Heart right ventricle (tissue), 16 donors: Measurements from ENCODE around the gene PHLPP1. TPM values are rescaled to one million over a fixed set of nuclear protein-coding genes. Genes with fewer than 3 reads are reported as not detected.

Source experiments
- ATAC-seq, 8 donors: fragments of 200-7000 bp; cut with Tn5 transposase; one replicate each; pipeline ENCODE4 v1.9.1; 2020; ENCODE audit warnings: mild to moderate bottlenecking in 8 of 8, moderate library complexity in 8 of 8, moderate number of reproducible peaks in 1 of 8
- DNase-seq, 2 donors: peaks; one replicate each; pipeline ENCODE4 v3.0.0-alpha.2; 2020
- H3K27ac ChIP-seq, 10 donors: fragments of 200-600 bp; sonication (generic) in 2 of 10; one replicate each; pipeline versions ENCODE4 v1.5.0 to v1.8.0; 2020 to 2022; ENCODE audit warnings: mild to moderate bottlenecking in 3 of 10
- H3K27me3 ChIP-seq, 7 donors: fragments of 200-600 bp; one replicate each; pipeline ENCODE4 v1.8.0; 2021 to 2022; ENCODE audit warnings: mild to moderate bottlenecking in 2 of 7
- H3K36me3 ChIP-seq, 9 donors: fragments of 200-600 bp; sonication (generic) in 1 of 9; one replicate each; pipeline versions ENCODE4 v1.5.0 to v1.8.0; 2020 to 2022; ENCODE audit warnings: mild to moderate bottlenecking in 2 of 9
- H3K4me1 ChIP-seq, 9 donors: fragments of 200-600 bp; sonication (generic) in 1 of 9; one replicate each; pipeline versions ENCODE4 v1.5.0 to v1.8.0; 2020 to 2022; ENCODE audit warnings: mild to moderate bottlenecking in 4 of 9
- H3K4me3 ChIP-seq, 10 donors: fragments of 200-600 bp; sonication (generic) in 2 of 10; one replicate each; pipeline versions ENCODE4 v1.5.0 to v1.8.0; 2020 to 2022; ENCODE audit warnings: mild to moderate bottlenecking in 7 of 10, moderate library complexity in 2 of 10
- H3K9me3 ChIP-seq, 11 donors: fragments of 200-600 bp in 10 of 11; sonication (generic) in 2 of 11; one replicate each; pipeline versions ENCODE4 v1.5.0 to v1.8.0; 2013 to 2022; ENCODE audit warnings: mild to moderate bottlenecking in 2 of 11, control low read depth in 1 of 11, moderate library complexity in 1 of 11
- WGBS, 2 donors: extraction: QIAGEN DNeasy Blood & Tissue Kit; methylation state at CpG; one replicate each; pipeline ENCODE4 v1.1.7; 2013; ENCODE audit warnings: inconsistent platforms in 1 of 2; 5-methylcytosine and 5-hydroxymethylcytosine counted together
- intact Hi-C, 10 donors: fragments of 100-400 bp; cut with DNase I; formaldehyde crosslinking; loops; one replicate each; pipeline versions ENCODE4 v1.11.1 to v1.14.2; 2022
- polyA plus RNA-seq, 2 donors: library from polyadenylated mRNA; stranded (reverse); fragments of 200-250 nt; gene quantifications; one replicate each; pipeline ENCODE4 v1.2.3, GENCODE V29; 2013
- total RNA-seq, 10 donors: library from RNA; stranded (reverse); fragmentation: NEBNext Ultra II Directional in 3 of 10; extraction: Animal tissue kit (Norgen Biotek cat#: 25700) in 3 of 10; gene quantifications; one replicate each; pipeline versions ENCODE4 v1.2.1 to v1.2.4, GENCODE V29; 2021 to 2023
- TF ChIP-seq, protein P1 (sequence below), 9 donors: fragments of 200-600 bp; sonication (generic) in 2 of 9; IDR thresholded peaks; one replicate each; pipeline versions ENCODE4 v1.5.0 to v1.8.0; 2021 to 2022; ENCODE audit warnings: antibody characterized with exemption in 9 of 9, mild to moderate bottlenecking in 5 of 9, moderate library complexity in 1 of 9
- donor health status: Arrhythmogenic right ventricular cardiomyopathy.
- donor health status: ischemic (EF 13 %, LVEDD 7.1; RV severe dilation, severe dysfunction).
- donor health status: healthy with polysubstance abuse.
- donor health status: DM: no; HTN: yes; CAD: no.
- donor health status: DM: no; HTN: no; CAD: no.
- donor health status: ischemic (EF 25% LVEDD 6.9; RV normal size, moderate dysfunction).
- donor health status: ischemic (EF 25% LVEDD 5.7; RV mildly dilated, moderate dysfunction).
- donor health status: healthy.
- donor health status: DM: yes; HTN: yes; CAD: no.
- donor health status: Ischemic cardiomyopathy.
- donor health status: ischemic (EF 35%, LVEDD 5.7; RV mildly dilated, moderate dysfunction).
- donor health status: nonischemic (EF 11% LVEDD 7.7; RV severe dilation, severe dysfunction).
- donor health status: DM: yes; HTN: yes; CAD: no.
- donor health status: PGD.
- donor health status: ischemic (EF 29% LVEDD 5.4; RV normal size, mild dysfunction).
- donor health status: nonischemic (EF 23%, LVEDD 6.1; RV moderate dilation, normal function).

Gene PHLPP1
- total and polyA plus RNA-seq, 12 donors, result 1.8 to 10.7 (median 8.0) TPM

GRCh38 chr18:62952807-62953206 is 237.5 kb downstream of the PHLPP1 start:
- 71 to 93% methylated on average over 4 of the region's 4 CpGs for WGBS, 2 donors
- Histone ChIP-seq H3K4me1 (peaks cover 0 to 23% (median 8%) of the 10 kb centered on the region in 9 donors), H3K27ac (no peak overlapping the region), H3K4me3 (no peak overlapping the region), H3K36me3 (peaks cover 0 to 8% (median 0%) of the 10 kb centered on the region in 9 donors), H3K27me3 (no peaks in the 10 kb centered on the region), H3K9me3 (no peaks in the 10 kb centered on the region)
- TF ChIP-seq, protein P1, sequence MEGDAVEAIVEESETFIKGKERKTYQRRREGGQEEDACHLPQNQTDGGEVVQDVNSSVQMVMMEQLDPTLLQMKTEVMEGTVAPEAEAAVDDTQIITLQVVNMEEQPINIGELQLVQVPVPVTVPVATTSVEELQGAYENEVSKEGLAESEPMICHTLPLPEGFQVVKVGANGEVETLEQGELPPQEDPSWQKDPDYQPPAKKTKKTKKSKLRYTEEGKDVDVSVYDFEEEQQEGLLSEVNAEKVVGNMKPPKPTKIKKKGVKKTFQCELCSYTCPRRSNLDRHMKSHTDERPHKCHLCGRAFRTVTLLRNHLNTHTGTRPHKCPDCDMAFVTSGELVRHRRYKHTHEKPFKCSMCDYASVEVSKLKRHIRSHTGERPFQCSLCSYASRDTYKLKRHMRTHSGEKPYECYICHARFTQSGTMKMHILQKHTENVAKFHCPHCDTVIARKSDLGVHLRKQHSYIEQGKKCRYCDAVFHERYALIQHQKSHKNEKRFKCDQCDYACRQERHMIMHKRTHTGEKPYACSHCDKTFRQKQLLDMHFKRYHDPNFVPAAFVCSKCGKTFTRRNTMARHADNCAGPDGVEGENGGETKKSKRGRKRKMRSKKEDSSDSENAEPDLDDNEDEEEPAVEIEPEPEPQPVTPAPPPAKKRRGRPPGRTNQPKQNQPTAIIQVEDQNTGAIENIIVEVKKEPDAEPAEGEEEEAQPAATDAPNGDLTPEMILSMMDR (IDR thresholded peaks at IDR 0.05), result no peak
- ATAC-seq (no peak), DNase-seq (no peak)
- intact Hi-C loops, result loop anchor here in 1 of 10 donors (10.0 kb wide), 1 partner anchor 158 kb away; no protein-coding TSS in a partner anchor

- peak in 1 of 8 donors; percentile 29 for ATAC-seq
- H3K9me3 ChIP-seq, result no peaks in the 10 kb centered on the region
- no peaks in the 10 kb centered on the region for H3K27me3 ChIP-seq
- TF ChIP-seq, protein P1 (IDR thresholded peaks at IDR 0.05), result no peak
- peaks cover 0 to 12% (median 0%) of the 10 kb centered on the region in 9 donors for H3K36me3 ChIP-seq
- DNase-seq, result no peak
- intact Hi-C loops, result loop anchor here in 1 of 10 donors (10.0 kb wide), 1 partner anchor 159 kb away; no protein-coding TSS in a partner anchor
- peak overlapping the region in 2 of 10 donors; percentile 2 to 32 for H3K27ac ChIP-seq
- WGBS, 2 donors, result 41 to 62% methylated on average over 2 of the region's 2 CpGs
- peaks cover 0 to 23% (median 8%) of the 10 kb centered on the region in 9 donors for H3K4me1 ChIP-seq
- no peak overlapping the region for H3K4me3 ChIP-seq
These were observed 238.3 kb downstream of the PHLPP1 start for GRCh38 chr18:62953663-62954062.

GRCh38 chr18:62954366-62954765 is 239.0 kb downstream of the PHLPP1 start:
- peak overlapping the region in 2 of 10 donors; percentile 2 to 32 for H3K27ac ChIP-seq
- H3K27me3 ChIP-seq, result no peaks in the 10 kb centered on the region
- WGBS, 2 donors, result 61 to 69% methylated on average over 2 of the region's 2 CpGs
- intact Hi-C loops, result loop anchor here in 1 of 10 donors (10.0 kb wide), 1 partner anchor 160 kb away; no protein-coding TSS in a partner anchor
- H3K4me3 ChIP-seq, result no peak overlapping the region
- peaks cover 0 to 19% (median 0%) of the 10 kb centered on the region in 9 donors for H3K36me3 ChIP-seq
- H3K9me3 ChIP-seq, result no peaks in the 10 kb centered on the region
- peaks cover 0 to 23% (median 8%) of the 10 kb centered on the region in 9 donors for H3K4me1 ChIP-seq
- ATAC-seq (no peak), DNase-seq (no peak)
- TF ChIP-seq, protein P1 (IDR thresholded peaks at IDR 0.05), result no peak

DNA sequence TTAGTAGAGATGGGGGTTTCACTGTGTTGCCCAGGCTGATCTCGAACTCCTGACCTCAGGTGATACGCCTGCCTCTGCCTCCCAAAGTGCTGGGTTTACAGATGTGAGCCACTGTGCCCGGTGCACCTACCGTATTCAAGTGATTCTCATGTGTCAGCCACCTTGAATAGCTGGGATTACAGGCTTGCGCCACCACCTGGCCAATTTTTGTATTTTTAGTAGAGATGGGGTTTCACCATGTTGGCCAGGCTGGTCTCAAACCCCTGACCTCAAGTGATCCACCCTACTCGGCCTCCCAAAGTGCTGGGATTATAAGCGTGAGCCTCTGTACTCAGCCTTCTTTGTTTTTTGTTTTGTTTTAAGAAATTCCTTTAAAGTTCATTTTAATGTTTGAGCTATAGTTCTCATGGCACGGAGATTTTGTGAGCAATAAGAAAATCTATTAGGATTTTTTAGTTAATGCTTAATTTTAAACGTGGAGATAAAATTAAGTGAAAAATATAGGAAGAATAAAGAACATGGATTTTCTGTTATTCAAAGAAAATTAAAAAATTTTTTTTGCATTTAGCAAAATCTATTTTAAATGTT is 242.6 kb downstream of the PHLPP1 start:
- ATAC-seq, result peak in 7 of 8 donors; percentile 29 to 72 (median 51)
- Histone ChIP-seq H3K9me3 (no peaks in the 10 kb centered on the region), H3K27me3 (no peaks in the 10 kb centered on the region), H3K36me3 (peaks cover 0 to 16% (median 0%) of the 10 kb centered on the region in 9 donors), H3K27ac (no peak overlapping the region), H3K4me3 (no peak overlapping the region), H3K4me1 (peaks cover 0 to 16% (median 8%) of the 10 kb centered on the region in 9 donors)
- DNase-seq, result peak in 1 of 2 donors; percentile 46
- TF ChIP-seq, protein P1 (IDR thresholded peaks at IDR 0.05), result peak in 8 of 9 donors; percentile 33 to 65 (median 56)
- WGBS, 2 donors, result 76 to 79% methylated on average over 9 of the region's 9 CpGs
- intact Hi-C loops, result loop anchor here in 6 of 10 donors (5.0 to 10.0 kb wide), 3 partner anchors 163 to 246 kb away; partner anchors contain the start of gene PHLPP1 (in 4 of the 6)
